ENCODE measurements around the gene DHRS13.

Gene DHRS13

DNA sequence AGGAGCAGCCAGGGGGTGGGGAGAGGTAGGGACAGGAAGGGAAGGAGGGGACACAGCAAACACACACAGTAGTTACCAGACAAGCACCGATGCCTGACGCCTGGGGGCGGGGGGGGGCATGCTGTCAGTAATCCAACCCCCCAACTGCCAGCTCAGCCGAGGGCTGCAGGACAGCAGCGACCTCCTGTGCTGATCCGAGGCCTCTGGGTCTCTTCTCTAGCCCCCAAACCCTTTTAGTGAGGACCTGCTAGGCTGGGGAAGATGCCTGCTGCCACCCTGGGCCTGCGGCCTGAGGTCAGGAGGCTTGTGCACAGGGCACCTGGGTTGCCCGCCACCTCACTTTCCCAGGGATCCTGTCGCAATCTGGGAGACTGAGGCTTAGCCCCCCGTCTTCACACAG, 16.9 kb downstream of the DHRS13 start:
- TF ChIP-seq TAF1 (IDR thresholded peaks at IDR 0.05; ENCODE audit: borderline replicate concordance, insufficient read depth, low read length) (no peak), FOXP2 (optimal IDR thresholded peaks at IDR 0.05; ENCODE audit: borderline replicate concordance, extremely low read depth, extremely low read length, insufficient read depth) (no peak), POLR2AphosphoS5 (IDR thresholded peaks at IDR 0.05; ENCODE audit: low read depth, low read length) (no peak), SIN3A (IDR thresholded peaks at IDR 0.05; ENCODE audit: borderline replicate concordance, insufficient read depth, low read length) (no peak)
- TF ChIP-seq, protein P1, sequence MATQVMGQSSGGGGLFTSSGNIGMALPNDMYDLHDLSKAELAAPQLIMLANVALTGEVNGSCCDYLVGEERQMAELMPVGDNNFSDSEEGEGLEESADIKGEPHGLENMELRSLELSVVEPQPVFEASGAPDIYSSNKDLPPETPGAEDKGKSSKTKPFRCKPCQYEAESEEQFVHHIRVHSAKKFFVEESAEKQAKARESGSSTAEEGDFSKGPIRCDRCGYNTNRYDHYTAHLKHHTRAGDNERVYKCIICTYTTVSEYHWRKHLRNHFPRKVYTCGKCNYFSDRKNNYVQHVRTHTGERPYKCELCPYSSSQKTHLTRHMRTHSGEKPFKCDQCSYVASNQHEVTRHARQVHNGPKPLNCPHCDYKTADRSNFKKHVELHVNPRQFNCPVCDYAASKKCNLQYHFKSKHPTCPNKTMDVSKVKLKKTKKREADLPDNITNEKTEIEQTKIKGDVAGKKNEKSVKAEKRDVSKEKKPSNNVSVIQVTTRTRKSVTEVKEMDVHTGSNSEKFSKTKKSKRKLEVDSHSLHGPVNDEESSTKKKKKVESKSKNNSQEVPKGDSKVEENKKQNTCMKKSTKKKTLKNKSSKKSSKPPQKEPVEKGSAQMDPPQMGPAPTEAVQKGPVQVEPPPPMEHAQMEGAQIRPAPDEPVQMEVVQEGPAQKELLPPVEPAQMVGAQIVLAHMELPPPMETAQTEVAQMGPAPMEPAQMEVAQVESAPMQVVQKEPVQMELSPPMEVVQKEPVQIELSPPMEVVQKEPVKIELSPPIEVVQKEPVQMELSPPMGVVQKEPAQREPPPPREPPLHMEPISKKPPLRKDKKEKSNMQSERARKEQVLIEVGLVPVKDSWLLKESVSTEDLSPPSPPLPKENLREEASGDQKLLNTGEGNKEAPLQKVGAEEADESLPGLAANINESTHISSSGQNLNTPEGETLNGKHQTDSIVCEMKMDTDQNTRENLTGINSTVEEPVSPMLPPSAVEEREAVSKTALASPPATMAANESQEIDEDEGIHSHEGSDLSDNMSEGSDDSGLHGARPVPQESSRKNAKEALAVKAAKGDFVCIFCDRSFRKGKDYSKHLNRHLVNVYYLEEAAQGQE (IDR thresholded peaks at IDR 0.05; ENCODE audit: insufficient read depth in 1 of 2, low read depth in 2 of 2, low read length in 2 of 2): no peak

DNA sequence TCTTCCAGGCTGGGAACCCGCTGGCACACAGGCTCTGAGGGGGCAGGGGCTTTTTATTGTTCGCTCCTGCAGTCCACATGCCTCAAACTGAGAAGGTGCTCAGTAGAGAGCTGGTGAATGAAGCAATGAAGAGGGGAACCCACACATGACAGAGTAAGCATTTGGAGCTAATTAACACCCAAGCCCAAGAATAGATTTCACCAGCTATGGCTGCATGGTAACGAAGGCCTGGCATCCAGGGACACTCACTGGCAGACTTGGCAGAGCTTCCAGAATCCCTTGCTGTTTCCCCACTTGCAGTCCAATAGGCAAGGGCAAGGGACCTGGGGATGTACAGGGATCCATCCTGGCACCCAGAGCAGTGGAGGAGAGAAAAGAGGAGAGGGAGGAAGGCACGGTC, 17.5 kb downstream of the DHRS13 start:
- TF ChIP-seq, protein P1 (IDR thresholded peaks at IDR 0.05; ENCODE audit: insufficient read depth in 1 of 2, low read depth in 2 of 2, low read length in 2 of 2): no peak
- TF ChIP-seq FOXP2 (optimal IDR thresholded peaks at IDR 0.05; ENCODE audit: borderline replicate concordance, extremely low read depth, extremely low read length, insufficient read depth) (no peak), TAF1 (IDR thresholded peaks at IDR 0.05; ENCODE audit: borderline replicate concordance, insufficient read depth, low read length) (no peak), POLR2AphosphoS5 (IDR thresholded peaks at IDR 0.05; ENCODE audit: low read depth, low read length) (no peak), SIN3A (IDR thresholded peaks at IDR 0.05; ENCODE audit: borderline replicate concordance, insufficient read depth, low read length) (no peak)

DNA sequence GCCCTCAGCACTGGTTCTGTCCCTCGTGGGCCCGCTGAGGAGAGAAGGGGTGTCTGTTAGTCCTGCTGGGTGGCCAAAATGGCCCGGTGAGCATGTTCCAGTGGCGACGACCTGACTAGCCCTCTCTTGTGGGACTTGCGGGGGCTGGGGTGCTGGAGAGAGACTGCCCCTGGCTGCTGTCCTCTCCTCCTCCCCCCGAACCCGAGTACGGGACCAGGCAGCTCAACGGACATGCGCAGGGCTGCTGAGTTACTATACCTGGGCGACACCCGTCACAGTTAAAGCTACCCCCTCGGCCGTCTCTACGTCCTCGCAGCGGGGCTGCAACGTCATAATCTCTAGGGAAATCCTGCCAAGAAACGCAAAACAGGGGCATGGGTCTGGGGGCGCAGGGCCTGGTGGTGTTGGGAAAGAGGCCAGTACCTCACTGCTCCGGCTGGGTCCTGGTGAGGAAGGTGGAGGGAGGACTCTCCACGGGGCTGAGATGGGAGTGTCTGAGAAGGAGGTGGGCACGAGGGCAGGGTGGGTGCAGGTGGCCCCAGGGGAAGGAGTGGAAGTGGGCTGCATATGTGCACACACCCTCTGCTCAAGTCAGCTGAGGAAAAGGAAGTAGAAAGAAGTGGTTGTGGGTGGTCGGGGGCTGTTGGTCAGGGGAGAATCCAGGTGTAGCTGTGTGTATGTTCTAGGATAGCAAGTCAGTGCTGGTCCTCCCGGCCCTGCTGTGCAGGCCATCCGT, 18.7 kb downstream of the DHRS13 start:
- TF ChIP-seq FOXP2 (optimal IDR thresholded peaks at IDR 0.05; ENCODE audit: borderline replicate concordance, extremely low read depth, extremely low read length, insufficient read depth) (no peak), SIN3A (IDR thresholded peaks at IDR 0.05; ENCODE audit: borderline replicate concordance, insufficient read depth, low read length) (no peak), POLR2AphosphoS5 (IDR thresholded peaks at IDR 0.05; ENCODE audit: low read depth, low read length) (no peak; the same call in 1 of the 2 replicates), TAF1 (IDR thresholded peaks at IDR 0.05; ENCODE audit: borderline replicate concordance, insufficient read depth, low read length) (no peak)
- TF ChIP-seq, protein P1 (IDR thresholded peaks at IDR 0.05; ENCODE audit: insufficient read depth in 1 of 2, low read depth in 2 of 2, low read length in 2 of 2): no peak

GRCh38 chr17:28882154-28882895, 20.6 kb downstream of the DHRS13 start:
- TF ChIP-seq, protein P1 (IDR thresholded peaks at IDR 0.05; ENCODE audit: insufficient read depth in 1 of 2, low read depth in 2 of 2, low read length in 2 of 2): no peak
- no peak for TF ChIP-seq TAF1 (IDR thresholded peaks at IDR 0.05; ENCODE audit: borderline replicate concordance, insufficient read depth, low read length)
- TF ChIP-seq FOXP2 (optimal IDR thresholded peaks at IDR 0.05; ENCODE audit: borderline replicate concordance, extremely low read depth, extremely low read length, insufficient read depth): no peak
- TF ChIP-seq SIN3A (IDR thresholded peaks at IDR 0.05; ENCODE audit: borderline replicate concordance, insufficient read depth, low read length): no peak
- no peak for TF ChIP-seq POLR2AphosphoS5 (IDR thresholded peaks at IDR 0.05; ENCODE audit: low read depth, low read length)
